ENCODE data around the gene UTS2R.

Gene UTS2R

DNA sequence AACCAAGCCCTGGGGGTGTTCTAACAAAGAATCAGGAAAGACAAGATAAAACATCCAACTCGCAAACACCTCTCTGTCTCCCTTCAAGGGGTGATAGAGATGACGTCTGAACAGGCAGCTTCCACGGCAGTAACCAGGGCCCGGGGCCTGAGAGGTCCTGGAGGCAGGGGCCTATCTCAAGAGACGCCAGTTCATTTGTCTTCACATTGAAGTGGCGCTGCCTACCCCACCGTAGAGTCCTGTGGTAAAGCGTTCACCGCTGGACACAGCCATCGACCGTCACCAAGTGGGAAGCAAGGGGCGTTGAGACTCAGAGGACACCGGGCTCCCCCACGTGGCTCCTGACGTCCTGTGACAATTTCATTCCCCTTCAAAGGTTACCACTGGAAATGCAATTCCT, 21.4 kb downstream of the UTS2R start:
- Histone ChIP-seq H3K27me3 (peaks cover 33 to 75% (median 65%) of the 10 kb centered on the region in 11 experiments), H3K4me2 (peak overlapping the region in 8 of 11 experiments; percentile 32 to 75 (median 63); a peak in 13 of 22 replicates), H3K4me3 (no peak overlapping the region), H3K27ac (no peak overlapping the region), H3K9ac (peak overlapping the region in 2 of 11 experiments; percentile 26 to 29; a peak in 2 of 22 replicates), H3K36me3 (peaks cover 6 to 31% (median 15%) of the 10 kb centered on the region in 11 experiments; a peak in 14 of 22 replicates), H4K20me1 (peaks cover 0 to 87% (median 54%) of the 10 kb centered on the region in 11 experiments; a peak in 20 of 22 replicates), H3K4me1 (peaks cover 20 to 40% (median 34%) of the 10 kb centered on the region in 10 experiments; a peak in 19 of 20 replicates), H3K9me3 (replicated peaks in 1 of 11) (no peaks in the 10 kb centered on the region)
- no peak for TF ChIP-seq Cebpa-rat (IDR thresholded peaks at IDR 0.05)

DNA sequence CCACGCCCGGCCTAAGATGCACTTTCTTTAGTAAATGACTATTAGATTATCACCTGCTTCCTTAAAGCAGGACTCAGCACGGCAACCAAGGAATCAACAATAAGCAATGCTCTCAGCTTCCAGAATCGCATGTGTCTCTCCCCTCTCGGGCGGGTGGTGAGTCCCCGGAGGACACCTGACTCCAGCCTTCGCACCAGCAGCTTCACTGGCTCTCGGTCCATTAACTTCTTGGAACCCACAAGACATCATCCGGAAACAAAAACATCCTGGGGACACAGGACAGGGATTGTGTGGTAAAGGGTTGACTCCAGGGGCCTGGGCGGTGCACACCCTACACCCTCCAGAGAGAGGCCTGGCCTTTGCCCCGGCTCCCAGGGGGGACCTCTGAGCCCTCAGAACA, 22.7 kb downstream of the UTS2R start:
- H3K27me3 ChIP-seq, result peaks cover 30 to 72% (median 57%) of the 10 kb centered on the region in 11 experiments
- H4K20me1 ChIP-seq, result peaks cover under 1 to 87% (median 53%) of the 10 kb centered on the region in 11 experiments; a peak in 20 of 22 replicates
- peak overlapping the region in 2 of 11 experiments; percentile 13 to 19; a peak in 1 of 22 replicates for H3K9ac ChIP-seq
- peaks cover 23 to 44% (median 38%) of the 10 kb centered on the region in 10 experiments for H3K4me1 ChIP-seq
- no peak for TF ChIP-seq Cebpa-rat (IDR thresholded peaks at IDR 0.05)
- H3K27ac ChIP-seq, result no peak overlapping the region
- H3K36me3 ChIP-seq, result peaks cover 6 to 33% (median 15%) of the 10 kb centered on the region in 11 experiments; a peak in 14 of 22 replicates
- H3K9me3 ChIP-seq (replicated peaks in 1 of 11), result no peaks in the 10 kb centered on the region
- H3K4me3 ChIP-seq, result no peak overlapping the region
- H3K4me2 ChIP-seq, result peak overlapping the region; percentile 14 to 81 (median 72); a peak in 21 of 22 replicates

DNA sequence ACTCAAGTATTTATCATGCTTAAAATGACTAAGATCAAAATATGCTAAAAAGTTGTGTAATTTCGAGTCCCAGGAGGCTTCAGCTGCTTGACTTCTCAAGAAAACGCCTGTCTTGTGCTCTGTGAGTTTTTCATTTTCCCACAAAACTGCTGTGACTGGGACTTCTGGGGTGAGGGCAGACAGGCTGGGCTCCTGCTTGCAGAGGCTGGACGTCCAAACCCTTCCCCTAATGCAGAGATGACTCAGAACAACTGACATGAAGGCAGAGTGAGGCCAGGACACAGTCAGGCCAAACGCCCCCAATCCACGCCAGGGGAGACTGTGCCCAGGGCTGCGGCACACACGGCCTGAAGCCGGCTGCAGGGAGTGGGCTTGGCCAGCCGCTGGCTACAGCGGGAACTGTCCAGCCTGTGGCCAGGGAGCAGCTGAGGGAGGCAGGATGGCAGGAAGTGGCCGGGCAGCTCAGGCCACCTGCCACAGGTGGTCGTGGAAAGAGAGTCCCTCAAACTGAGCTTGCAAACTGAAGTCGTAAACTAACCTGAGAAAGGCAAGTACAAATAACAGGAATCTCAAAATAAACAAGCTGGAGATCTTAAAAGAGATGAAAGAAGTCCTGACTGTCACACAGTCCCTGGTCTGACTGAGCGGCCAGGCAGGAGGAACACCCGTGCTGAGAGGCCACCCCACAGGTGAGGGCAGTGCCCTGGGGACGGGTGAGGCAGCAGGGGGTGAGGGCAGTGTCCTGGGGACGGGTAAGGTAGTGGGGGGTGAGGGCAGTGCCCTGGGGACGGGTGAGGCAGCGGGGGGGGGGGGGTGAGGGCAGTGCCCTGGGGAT, 25.3 kb downstream of the UTS2R start:
- Histone ChIP-seq H3K4me3 (no peak overlapping the region), H3K4me2 (peak overlapping the region in 7 of 11 experiments; percentile 26 to 47 (median 34); a peak in 11 of 22 replicates), H3K9ac (no peak overlapping the region), H3K27me3 (peaks cover 37 to 68% (median 57%) of the 10 kb centered on the region in 11 experiments), H3K4me1 (peaks cover 48 to 69% (median 63%) of the 10 kb centered on the region in 10 experiments), H3K27ac (no peak overlapping the region), H4K20me1 (peaks cover 10 to 86% (median 68%) of the 10 kb centered on the region in 11 experiments; a peak in 20 of 22 replicates), H3K9me3 (replicated peaks in 1 of 11) (no peaks in the 10 kb centered on the region), H3K36me3 (peaks cover 6 to 29% (median 13%) of the 10 kb centered on the region in 11 experiments; a peak in 17 of 22 replicates)
- no peak for TF ChIP-seq Cebpa-rat (IDR thresholded peaks at IDR 0.05)

DNA sequence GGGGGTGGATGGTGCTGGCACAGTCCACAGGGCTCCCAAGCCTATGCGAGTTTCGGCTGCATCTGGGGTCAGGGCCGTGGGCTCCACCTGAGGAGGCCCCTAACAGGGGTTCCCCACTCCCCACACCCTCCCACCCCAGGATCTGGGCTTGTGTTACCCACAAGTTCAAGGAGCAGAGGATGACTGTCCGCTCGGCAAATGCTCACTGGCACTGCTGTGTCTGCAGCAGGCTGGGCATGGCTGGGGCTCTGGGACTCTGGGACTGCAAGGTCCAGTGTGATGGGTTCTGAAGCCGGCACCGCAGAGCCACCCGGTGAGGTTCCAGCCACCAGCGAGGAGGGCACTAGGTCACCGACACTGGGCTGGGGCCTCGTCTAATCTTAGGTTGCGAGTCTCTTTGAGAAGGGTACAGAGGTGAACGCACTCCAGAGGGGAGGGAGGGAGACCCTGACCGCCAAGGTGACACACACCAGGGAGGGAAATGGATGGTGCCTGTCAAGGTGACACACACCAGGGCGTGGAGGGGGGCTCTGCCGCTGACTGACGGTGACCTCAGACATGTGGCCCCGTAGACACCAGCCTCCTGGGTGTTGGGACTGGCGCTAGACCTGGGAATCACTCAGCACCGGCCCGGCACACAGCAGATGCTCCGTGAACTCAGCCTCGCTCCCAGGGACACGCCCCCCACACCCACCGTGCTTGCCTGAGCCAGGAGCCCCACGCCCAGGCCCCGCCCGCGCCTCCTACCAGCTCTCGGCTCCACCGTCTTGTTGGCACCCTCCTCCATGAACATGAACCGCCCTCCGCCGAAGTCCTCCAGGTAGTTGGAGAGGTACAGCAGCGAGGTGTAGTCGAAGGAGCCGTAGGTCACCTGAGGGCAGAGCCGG, 26.1 kb downstream of the UTS2R start:
- H3K4me1 ChIP-seq, result peaks cover 50 to 68% (median 63%) of the 10 kb centered on the region in 10 experiments
- no peak overlapping the region for H3K27ac ChIP-seq
- no peak overlapping the region for H3K4me3 ChIP-seq
- no peak overlapping the region for H3K4me2 ChIP-seq
- H3K9me3 ChIP-seq (replicated peaks in 1 of 11), result no peaks in the 10 kb centered on the region
- H4K20me1 ChIP-seq, result peaks cover 10 to 83% (median 60%) of the 10 kb centered on the region in 11 experiments; a peak in 20 of 22 replicates
- H3K27me3 ChIP-seq, result peaks cover 29 to 61% (median 48%) of the 10 kb centered on the region in 11 experiments
- peaks cover 1 to 29% (median 17%) of the 10 kb centered on the region in 11 experiments; a peak in 20 of 22 replicates for H3K36me3 ChIP-seq
- no peak for TF ChIP-seq Cebpa-rat (IDR thresholded peaks at IDR 0.05)
- no peak overlapping the region for H3K9ac ChIP-seq

DNA sequence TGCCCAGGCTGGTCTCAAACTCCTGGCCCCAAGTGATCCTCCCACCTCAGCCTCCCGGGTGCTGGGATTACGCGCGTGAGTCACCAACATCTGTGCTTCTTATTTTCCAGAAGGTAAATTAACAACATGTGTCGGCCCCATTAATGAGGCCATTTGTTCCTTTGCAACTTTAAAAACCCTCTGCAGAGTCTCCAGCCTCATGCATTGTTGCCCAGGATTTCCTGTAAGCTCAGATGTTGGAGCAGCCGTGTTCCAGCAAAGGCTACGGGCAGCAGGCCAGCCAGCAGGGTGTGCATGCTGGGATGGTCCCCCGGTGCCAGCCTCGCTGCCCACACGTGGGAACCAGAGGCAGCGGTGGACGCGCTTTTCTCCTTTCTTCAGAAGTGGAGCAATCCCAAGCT, 27.5 kb downstream of the UTS2R start:
- TF ChIP-seq Cebpa-rat (IDR thresholded peaks at IDR 0.05), result no peak
- peak overlapping the region in 2 of 11 experiments; percentile 3 to 15; a peak in 2 of 22 replicates for H3K9ac ChIP-seq
- H3K36me3 ChIP-seq, result peaks cover 15 to 34% (median 26%) of the 10 kb centered on the region in 11 experiments
- H4K20me1 ChIP-seq, result peaks cover 10 to 81% (median 50%) of the 10 kb centered on the region in 11 experiments; a peak in 20 of 22 replicates
- peaks cover 42 to 57% (median 50%) of the 10 kb centered on the region in 10 experiments for H3K4me1 ChIP-seq
- 0 out of 22 replicates have a peak overlapping the region, but pooled peaks of 1 of the 11 experiments have one; percentile 55 for H3K27ac ChIP-seq
- no peak overlapping the region for H3K4me3 ChIP-seq
- H3K9me3 ChIP-seq (replicated peaks in 1 of 11), result no peaks in the 10 kb centered on the region
- H3K27me3 ChIP-seq, result peaks cover 18 to 48% (median 35%) of the 10 kb centered on the region in 11 experiments; a peak in 21 of 22 replicates
- H3K4me2 ChIP-seq, result peak overlapping the region; percentile 73 to 94 (median 84)

DNA sequence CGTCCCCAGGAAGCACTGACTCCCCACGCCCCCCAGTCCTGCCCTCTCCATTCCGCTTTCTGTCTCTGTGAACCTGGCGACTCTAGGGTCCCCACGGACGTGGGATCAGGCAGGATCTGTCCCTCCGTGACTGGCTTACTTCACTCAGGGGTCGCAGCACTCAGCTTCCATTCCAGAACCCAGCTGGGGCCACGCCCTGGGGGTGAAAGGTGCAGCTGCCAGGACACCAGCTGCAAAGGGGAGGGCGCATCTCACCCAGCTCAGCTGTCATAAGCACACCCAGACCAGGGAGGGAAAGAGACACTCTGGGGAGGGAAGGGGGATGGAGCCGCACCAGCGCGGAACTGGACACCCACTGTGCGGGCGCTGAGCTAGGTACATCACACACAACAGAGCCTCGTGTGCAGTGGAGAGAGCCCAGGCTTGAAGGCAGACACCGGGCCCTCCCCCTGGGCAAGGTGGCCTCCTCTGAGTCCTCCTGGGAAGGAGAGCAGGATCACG, 28.1 kb downstream of the UTS2R start:
- Histone ChIP-seq H3K27me3 (peaks cover 16 to 42% (median 32%) of the 10 kb centered on the region in 11 experiments; a peak in 21 of 22 replicates), H3K4me2 (peak overlapping the region; percentile 73 to 94 (median 84)), H3K9me3 (replicated peaks in 1 of 11) (no peaks in the 10 kb centered on the region), H3K27ac (peak overlapping the region in 7 of 11 experiments; percentile 15 to 58 (median 39); a peak in 11 of 22 replicates), H4K20me1 (peaks cover 10 to 79% (median 47%) of the 10 kb centered on the region in 11 experiments; a peak in 20 of 22 replicates), H3K36me3 (peaks cover 19 to 40% (median 30%) of the 10 kb centered on the region in 11 experiments), H3K4me3 (0 out of 20 replicates have a peak overlapping the region, but pooled peaks of 1 of the 10 experiments have one; percentile 20), H3K4me1 (peaks cover 36 to 51% (median 44%) of the 10 kb centered on the region in 10 experiments), H3K9ac (peak overlapping the region in 4 of 11 experiments; percentile 10 to 24 (median 20); a peak in 3 of 22 replicates)
- TF ChIP-seq Cebpa-rat (IDR thresholded peaks at IDR 0.05), result no peak

DNA sequence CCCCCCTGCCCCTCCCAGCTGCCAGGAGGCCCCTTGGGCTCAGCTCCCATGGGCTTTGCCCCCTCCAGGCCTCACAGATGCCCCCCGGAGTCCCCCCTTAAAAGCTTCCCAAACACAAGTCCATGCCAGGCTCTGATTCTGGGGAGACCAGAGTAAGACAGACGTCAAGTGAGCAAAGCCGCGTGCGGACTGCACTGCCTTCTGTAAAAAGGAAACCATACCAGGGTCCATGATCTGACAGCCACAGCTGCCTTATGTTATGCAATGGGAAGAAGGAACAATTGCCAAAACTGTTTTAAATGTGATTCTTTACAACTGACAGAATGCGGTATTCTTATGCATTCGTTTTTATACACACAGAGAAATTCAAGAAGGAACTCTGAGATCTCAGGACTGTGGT, 28.6 kb downstream of the UTS2R start:
- peak overlapping the region in 5 of 11 experiments; percentile 0 to 24 (median 15); a peak in 2 of 22 replicates for H3K9ac ChIP-seq
- H3K4me2 ChIP-seq, result peak overlapping the region; percentile 73 to 94 (median 84)
- peak overlapping the region in 8 of 11 experiments; percentile 15 to 58 (median 44); a peak in 12 of 22 replicates for H3K27ac ChIP-seq
- peaks cover 10 to 74% (median 41%) of the 10 kb centered on the region in 11 experiments; a peak in 20 of 22 replicates for H4K20me1 ChIP-seq
- peaks cover 30 to 45% (median 39%) of the 10 kb centered on the region in 10 experiments for H3K4me1 ChIP-seq
- TF ChIP-seq Cebpa-rat (IDR thresholded peaks at IDR 0.05), result peak in 3 of 11 experiments; percentile 19 to 56 (median 30); a peak in 2 of 22 replicates
- H3K27me3 ChIP-seq, result peaks cover 10 to 36% (median 30%) of the 10 kb centered on the region in 11 experiments; a peak in 21 of 22 replicates
- 0 out of 20 replicates have a peak overlapping the region, but pooled peaks of 1 of the 10 experiments have one; percentile 20 for H3K4me3 ChIP-seq
- H3K9me3 ChIP-seq (replicated peaks in 1 of 11), result no peaks in the 10 kb centered on the region
- H3K36me3 ChIP-seq, result peaks cover 19 to 45% (median 32%) of the 10 kb centered on the region in 11 experiments

All from BLaER1 treated with 17β-estradiol and CSF1 and Interleukin-3, amounts not matched to agents 10 nM and 100 nM (cell line).